H1 (cell line): ENCODE measurements around the gene GUCA2B. TPM values are rescaled to one million over a fixed set of nuclear protein-coding genes. Genes with fewer than 3 reads are reported as not detected.

Experiments used
- CTCF ChIA-PET: fragments of 300-600 bp; sonication (Branson Sonifier 250); formaldehyde crosslinking; loops from one replicate; lab custom pipeline; 2021; ENCODE audit not compliant: partially characterized antibody; lab: Charles Lee
- POLR2A ChIA-PET: fragments of 300-600 bp; sonication (Branson Sonifier 250); formaldehyde crosslinking; loops from one replicate; lab custom pipeline; 2021; ENCODE audit warnings: inconsistent platforms; ENCODE audit not compliant: partially characterized antibody; lab: Charles Lee
- DNase-seq, 2 experiments: peaks; one replicate each; pipeline versions ENCODE4 v3.0.0 to v3.0.0-alpha.2; 2010 to 2022; ENCODE audit warnings: low spot score in 2 of 2, low read depth in 1 of 2, mixed read lengths in 1 of 2
- FAIRE-seq: peaks from 2 replicates; lab custom pipeline; 2011; peaks lifted over from hg19 to GRCh38; lab: Jason Lieb, UNC
- H2AFZ ChIP-seq: 2 replicates; pipeline ENCODE4 v1.8.1; 2012; ENCODE audit warnings: low read length, inconsistent platforms
- H2AK5ac ChIP-seq: 2 replicates; pipeline ENCODE4 v1.6.1; 2013; ENCODE audit warnings: low read depth, low read length
- H2BK120ac ChIP-seq: replicated peaks from 2 replicates; pipeline ENCODE3; 2013; ENCODE audit warnings: low read depth, low read length, inconsistent platforms
- H2BK12ac ChIP-seq: 2 replicates; pipeline ENCODE4 v1.6.1; 2013; ENCODE audit warnings: low read depth, low read length
- H2BK15ac ChIP-seq: 2 replicates; pipeline ENCODE4 v1.6.1; 2013; ENCODE audit warnings: low read length
- H2BK20ac ChIP-seq: 2 replicates; pipeline ENCODE4 v1.6.1; 2013; ENCODE audit warnings: low read length
- H2BK5ac ChIP-seq: 2 replicates; pipeline ENCODE4 v1.6.1; 2013; ENCODE audit warnings: low read depth, low read length
- H3K14ac ChIP-seq: 2 replicates; pipeline ENCODE4 v1.6.1; 2013; ENCODE audit warnings: inconsistent platforms; ENCODE audit not compliant: insufficient read length
- H3K18ac ChIP-seq: 2 replicates; pipeline ENCODE4 v1.6.1; 2013; ENCODE audit warnings: low read length; ENCODE audit errors: extremely low read depth
- H3K23ac ChIP-seq: 2 replicates; pipeline ENCODE4 v1.6.1; 2013; ENCODE audit warnings: inconsistent platforms; ENCODE audit not compliant: insufficient read length
- H3K23me2 ChIP-seq: 2 replicates; pipeline ENCODE4 v1.6.1; 2013; ENCODE audit warnings: low read depth, low read length
- H3K27ac ChIP-seq: 2 replicates; pipeline ENCODE4 v1.6.1; 2011; ENCODE audit warnings: low read depth, low read length, inconsistent platforms
- H3K27me3 ChIP-seq, 4 experiments: replicated peaks in 1 of 4; 1 replicate in 1 of 4; 2 replicates in 3 of 4; pipeline versions ENCODE4 v1.6.1 to v1.8.1; 2011 to 2013; ENCODE audit warnings: low read length in 3 of 4, mild to moderate bottlenecking in 3 of 4, inconsistent platforms in 2 of 4, mixed read lengths in 2 of 4, moderate library complexity in 1 of 4; ENCODE audit not compliant: control insufficient read depth in 3 of 4, insufficient read depth in 3 of 4; ENCODE audit errors: extremely low read depth in 1 of 4
- H3K36me3 ChIP-seq, 4 experiments: 2 replicates each; pipeline versions ENCODE4 v1.6.1 to v1.8.1; 2011 to 2013; ENCODE audit warnings: mild to moderate bottlenecking in 4 of 4, low read length in 3 of 4, moderate library complexity in 2 of 4, control low read depth in 1 of 4, inconsistent platforms in 1 of 4; ENCODE audit not compliant: insufficient read depth in 4 of 4, control insufficient read depth in 2 of 4
- H3K4ac ChIP-seq: replicated peaks from 2 replicates; pipeline ENCODE3; 2013; ENCODE audit warnings: low read length, low read depth, mixed read lengths, inconsistent platforms; ENCODE audit not compliant: insufficient read length
- H3K4me1 ChIP-seq, 4 experiments: replicated peaks in 1 of 4; 1 replicate in 1 of 4; 2 replicates in 3 of 4; pipeline versions ENCODE4 v1.6.1 to v1.8.1; 2011 to 2013; ENCODE audit warnings: low read length in 3 of 4, inconsistent platforms in 2 of 4, mixed read lengths in 1 of 4; ENCODE audit not compliant: insufficient read depth in 4 of 4, control insufficient read depth in 3 of 4
- H3K4me2 ChIP-seq, 2 experiments: 2 replicates each; pipeline versions ENCODE4 v1.6.1 to v1.8.1; 2011 to 2013; ENCODE audit warnings: low read depth in 2 of 2, low read length in 2 of 2, control low read depth in 1 of 2, inconsistent platforms in 1 of 2, mild to moderate bottlenecking in 1 of 2; ENCODE audit not compliant: insufficient read depth in 1 of 2
- H3K4me3 ChIP-seq, 4 experiments: fragments of 200-600, 300-600 bp in 1 of 4; sonication (generic), shearing (Covaris generic), sonication (Bioruptor Twin) in 1 of 4; 2 replicates each; pipeline versions ENCODE4 v1.5.1 to v1.8.1; 2011 to 2016; ENCODE audit warnings: low read length in 4 of 4, low read depth in 3 of 4, control low read depth in 2 of 4, inconsistent platforms in 2 of 4, mild to moderate bottlenecking in 2 of 4, mixed read lengths in 1 of 4, moderate library complexity in 1 of 4; ENCODE audit not compliant: insufficient read depth in 2 of 4; ENCODE audit errors: extremely low read depth in 1 of 4
- H3K56ac ChIP-seq: replicated peaks from 2 replicates; pipeline ENCODE3; 2013; ENCODE audit warnings: low read depth, mild to moderate bottlenecking, mixed read lengths, low read length, inconsistent platforms; ENCODE audit not compliant: insufficient read length
- H3K79me1 ChIP-seq: 2 replicates; pipeline ENCODE4 v1.6.1; 2013; ENCODE audit warnings: low read depth, low read length, control low read depth
- H3K79me2 ChIP-seq, 2 experiments: 2 replicates each; pipeline versions ENCODE4 v1.6.1 to v1.8.1; 2012 to 2013; ENCODE audit warnings: low read length in 2 of 2, mild to moderate bottlenecking in 2 of 2, inconsistent platforms in 1 of 2; ENCODE audit not compliant: insufficient read depth in 2 of 2, control insufficient read depth in 1 of 2
- H3K9ac ChIP-seq, 4 experiments: replicated peaks in 1 of 4; 1 replicate in 1 of 4; 2 replicates in 3 of 4; pipeline versions ENCODE4 v1.6.1 to v1.8.1; 2011 to 2013; ENCODE audit warnings: low read depth in 3 of 4, low read length in 3 of 4, control low read depth in 2 of 4, mild to moderate bottlenecking in 2 of 4, moderate library complexity in 2 of 4, inconsistent platforms in 1 of 4; ENCODE audit errors: extremely low read depth in 1 of 4
- H3K9me3 ChIP-seq, 2 experiments: 2 replicates each; pipeline versions ENCODE4 v1.6.1 to v1.8.1; 2012 to 2013; ENCODE audit warnings: mild to moderate bottlenecking in 2 of 2, moderate library complexity in 2 of 2, control low read depth in 1 of 2, inconsistent platforms in 1 of 2, low read depth in 1 of 2, low read length in 1 of 2, mixed read lengths in 1 of 2; ENCODE audit not compliant: insufficient read depth in 2 of 2
- H4K20me1 ChIP-seq, 2 experiments: replicated peaks in 1 of 2; 2 replicates each; pipeline versions ENCODE3 to v1.8.1; 2011 to 2013; ENCODE audit warnings: inconsistent platforms in 2 of 2, low read length in 2 of 2, mild to moderate bottlenecking in 1 of 2; ENCODE audit not compliant: insufficient read depth in 2 of 2, control insufficient read depth in 1 of 2
- H4K5ac ChIP-seq: 2 replicates; pipeline ENCODE4 v1.6.1; 2013; ENCODE audit warnings: low read length, low read depth, mixed read lengths, inconsistent platforms; ENCODE audit not compliant: insufficient read length
- H4K8ac ChIP-seq: 2 replicates; pipeline ENCODE4 v1.8.0; 2013; ENCODE audit warnings: mild to moderate bottlenecking, moderate library complexity, low read length, inconsistent platforms; ENCODE audit not compliant: insufficient read depth; ENCODE audit errors: extremely low read depth
- H4K91ac ChIP-seq: replicated peaks from 2 replicates; pipeline ENCODE3; 2013; ENCODE audit warnings: low read length, mixed read lengths, inconsistent platforms; ENCODE audit not compliant: insufficient read length
- E2F6 ChIP-seq: IDR thresholded peaks from 2 replicates; pipeline ENCODE4 v1.6.1; 2012; ENCODE audit warnings: inconsistent platforms
- EZH2 ChIP-seq: fragments of 200-600 bp; sonication (generic); IDR thresholded peaks from 2 replicates; pipeline ENCODE4 v1.7.1; 2012; ENCODE audit warnings: low read depth, mild to moderate bottlenecking, moderate library complexity, low read length, inconsistent platforms; ENCODE audit not compliant: severe bottlenecking
- KDM5A ChIP-seq: fragments of 200-600 bp; IDR thresholded peaks from 2 replicates; pipeline ENCODE4 v1.7.1; 2012; ENCODE audit warnings: mild to moderate bottlenecking, low read length, inconsistent platforms, mixed read lengths
- SP1 ChIP-seq: IDR thresholded peaks from 2 replicates; pipeline ENCODE4 v1.6.1; 2011; ENCODE audit warnings: low read depth, low read length
- WGBS, 2 experiments: shearing (Covaris generic) in 1 of 2; methylation state at CpG; one replicate each; pipeline versions ENCODE4 v1.1.6 to v1.1.7; 2013 to 2015; ENCODE audit warnings: low lambda C conversion rate in 2 of 2, mixed read lengths in 2 of 2, inconsistent platforms in 1 of 2, low coverage in 1 of 2, missing lambda C conversion rate in 1 of 2; ENCODE audit not compliant: insufficient replicate concordance in 2 of 2, insufficient coverage in 1 of 2, insufficient read length in 1 of 2; ENCODE audit errors: extremely low coverage in 1 of 2, missing lambda C conversion rate in 1 of 2; 5-methylcytosine and 5-hydroxymethylcytosine counted together
- polyA plus RNA-seq, 7 experiments: library from polyadenylated mRNA; depleted of rRNA in 3 of 7; stranded (reverse) in 5 of 7; unstranded in 2 of 7; fragments of >200 nt in 5 of 7; fragments of 200-250 nt in 2 of 7; gene quantifications; 1 replicate in 5 of 7; 2 replicates in 1 of 7; 4 replicates in 1 of 7; pipeline versions ENCODE4 v1.2.1 to v1.2.3, GENCODE V29; 2011 to 2013; ENCODE audit warnings: missing spikeins in 2 of 7, mixed read lengths in 2 of 7
- total RNA-seq: library from RNA; stranded (reverse); fragmentation: NEBNext Ultra II Directional; extraction: Animal tissue kit (Norgen Biotek cat#: 25700); gene quantifications from 2 replicates; pipeline ENCODE4 v1.2.1, GENCODE V29; 2021

The GUCA2B gene
- total and polyA plus RNA-seq, 2 of the 8 experiments (the other 6 are each of a cell fraction or from before 2014, with no cell fraction given) = not detected

DNA sequence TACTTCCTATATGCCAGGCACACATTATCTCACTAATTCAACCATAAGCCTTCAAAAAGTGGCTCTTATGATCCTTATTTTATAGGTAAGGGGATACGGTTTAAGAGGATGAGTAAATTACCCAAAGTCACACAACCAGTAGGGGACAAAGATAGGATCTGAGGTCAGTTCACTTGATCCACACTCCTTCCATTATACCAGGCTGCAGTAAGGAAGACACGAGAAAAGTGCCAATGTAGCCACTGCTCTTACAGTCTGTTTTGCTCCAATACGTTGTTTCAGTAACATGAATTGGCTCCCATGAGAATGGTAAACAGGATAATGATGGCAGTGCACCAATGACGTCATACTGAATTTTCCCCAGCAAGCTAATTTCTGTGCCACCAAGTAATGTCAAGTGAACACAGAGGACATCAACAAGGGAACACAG, 26.7 kb downstream of the GUCA2B start:
- H3K9ac ChIP-seq = no peak overlapping the region
- H3K18ac ChIP-seq = no peak overlapping the region
- H4K91ac ChIP-seq = no peak overlapping the region
- no peak overlapping the region for H2AFZ ChIP-seq
- 89% methylated on average over 4 of the region's 4 CpGs; no CpG with 5 or more reads in 1 of the 2 experiments for WGBS, 2 experiments
- H2AK5ac ChIP-seq = no peak overlapping the region
- ChIA-PET POLR2A (no interaction called here), CTCF (no interaction called here)
- TF ChIP-seq E2F6 = no peak
- no peak for TF ChIP-seq EZH2
- no peak for TF ChIP-seq SP1
- TF ChIP-seq KDM5A = no peak
- H3K4me2 ChIP-seq = no peak overlapping the region
- H4K20me1 ChIP-seq = no peaks in the 10 kb centered on the region
- DNase-seq (no peak), FAIRE-seq (no peak)
- no peak overlapping the region for H2BK120ac ChIP-seq
- H3K4me1 ChIP-seq = peaks cover 0 to 3% (median 0%) of the 10 kb centered on the region in 4 experiments; a peak in 1 of 7 replicates
- H3K27me3 ChIP-seq = no peaks in the 10 kb centered on the region
- no peaks in the 10 kb centered on the region; the same call in 1 of the 2 replicates for H3K23me2 ChIP-seq
- H3K23ac ChIP-seq = no peak overlapping the region
- H3K79me1 ChIP-seq = no peaks in the 10 kb centered on the region
- no peak overlapping the region for H2BK15ac ChIP-seq
- no peak overlapping the region for H3K4me3 ChIP-seq
- H3K14ac ChIP-seq = no peak overlapping the region
- no peak overlapping the region for H3K27ac ChIP-seq
- H2BK20ac ChIP-seq = no peak overlapping the region
- H3K56ac ChIP-seq = no peak overlapping the region
- no peak overlapping the region for H4K8ac ChIP-seq
- no peaks in the 10 kb centered on the region for H3K9me3 ChIP-seq
- no peak overlapping the region for H2BK12ac ChIP-seq
- no peaks in the 10 kb centered on the region for H3K79me2 ChIP-seq
- H3K4ac ChIP-seq = no peak overlapping the region
- H3K36me3 ChIP-seq = peaks cover 0 to 20% (median 8%) of the 10 kb centered on the region in 4 experiments; a peak in 5 of 8 replicates
- H4K5ac ChIP-seq = no peak overlapping the region
- H2BK5ac ChIP-seq = no peak overlapping the region
